NCI-H1930 (cell line): ENCODE data around the gene KCTD14.
"Not testable (repeated sequence)": the region's sequence is repeated elsewhere in the genome, so short reads cannot be mapped to it uniquely, and the experiment has no call there.

Experiments
- DNase-seq, 2 experiments: peaks; one replicate each; lab custom pipeline; 2025; lab: John Stamatoyannopoulos, UW

Gene KCTD14

DNA sequence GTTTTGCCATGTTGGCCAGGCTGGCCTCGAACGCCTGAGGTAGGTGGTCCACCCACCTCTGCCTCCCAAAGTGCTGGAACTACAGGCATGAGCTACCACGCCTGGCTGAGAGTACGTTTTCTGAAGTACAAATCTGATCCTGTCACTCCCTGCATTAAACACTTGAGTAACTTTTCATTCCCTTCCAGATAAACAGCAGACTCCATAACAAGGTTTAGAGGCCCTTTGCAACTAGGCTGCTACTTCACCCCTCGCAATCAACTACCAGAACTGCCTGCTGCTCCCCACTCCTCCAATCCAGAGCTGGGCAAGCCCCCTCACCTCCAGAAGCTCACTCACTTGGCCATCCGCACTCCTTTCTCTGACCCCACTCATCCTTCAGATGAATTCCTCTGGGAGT lies 1.5 kb downstream of the KCTD14 start:
- DNase-seq: no peak

DNA sequence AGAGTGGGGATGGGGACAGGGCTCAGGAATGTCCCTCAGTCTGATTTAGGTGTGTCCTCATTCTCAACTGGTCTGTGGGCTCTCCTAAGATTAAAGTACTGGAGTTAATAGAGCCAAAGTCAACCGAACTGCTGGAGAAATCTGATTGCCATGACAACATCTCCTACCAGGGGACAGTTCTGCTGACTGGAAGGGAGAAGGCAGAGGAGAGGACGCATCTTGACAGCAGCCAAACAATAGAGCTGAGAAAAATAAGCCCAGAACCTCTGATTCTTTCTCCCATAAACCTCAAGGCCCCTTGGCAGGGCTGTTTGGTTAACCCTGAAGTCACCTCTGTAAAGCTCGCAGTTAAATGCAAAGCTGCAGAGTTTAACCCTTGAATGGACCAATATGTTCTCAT lies 2.8 kb downstream of the KCTD14 start:
- DNase-seq: no peak

DNA sequence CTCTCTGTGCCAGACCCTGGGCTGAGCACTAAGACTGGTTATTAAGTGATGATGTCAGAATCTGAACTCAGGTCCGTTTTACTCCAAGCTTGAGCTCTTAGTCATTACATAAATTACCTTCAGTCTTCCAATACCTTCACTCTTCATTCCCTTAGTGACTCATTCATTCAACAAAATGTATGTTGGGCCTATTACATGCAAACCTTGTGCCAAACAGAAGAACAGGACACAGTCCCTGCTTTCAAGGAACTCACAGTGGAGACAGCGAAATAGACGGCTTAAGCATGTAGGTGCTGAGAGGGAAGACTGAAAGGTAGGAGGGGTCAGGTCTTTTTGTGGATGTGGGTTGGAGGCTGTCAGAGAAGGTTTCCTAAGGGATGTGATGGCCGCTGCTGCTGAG lies 3.3 kb downstream of the KCTD14 start:
- DNase-seq: no peak

DNA sequence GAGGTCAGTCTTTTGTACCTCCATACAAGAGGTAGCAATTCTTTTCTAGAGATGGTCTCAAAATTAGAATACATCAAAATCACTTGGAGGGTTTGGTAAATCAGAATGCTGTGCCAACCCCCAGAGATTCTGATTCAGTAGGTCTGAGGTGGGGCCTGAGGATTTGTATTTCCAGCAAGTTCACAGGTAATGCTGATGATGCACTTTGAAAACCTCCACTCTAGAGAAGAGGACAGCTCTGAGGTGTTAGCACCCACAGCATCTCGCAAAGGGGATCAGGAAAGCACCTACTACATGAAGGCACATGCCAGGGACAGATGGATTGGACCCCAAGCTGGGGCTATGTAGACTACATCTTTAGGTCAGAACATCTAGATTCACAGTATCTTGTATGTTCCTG lies 7.2 kb downstream of the KCTD14 start:
- DNase-seq: no peak

DNA sequence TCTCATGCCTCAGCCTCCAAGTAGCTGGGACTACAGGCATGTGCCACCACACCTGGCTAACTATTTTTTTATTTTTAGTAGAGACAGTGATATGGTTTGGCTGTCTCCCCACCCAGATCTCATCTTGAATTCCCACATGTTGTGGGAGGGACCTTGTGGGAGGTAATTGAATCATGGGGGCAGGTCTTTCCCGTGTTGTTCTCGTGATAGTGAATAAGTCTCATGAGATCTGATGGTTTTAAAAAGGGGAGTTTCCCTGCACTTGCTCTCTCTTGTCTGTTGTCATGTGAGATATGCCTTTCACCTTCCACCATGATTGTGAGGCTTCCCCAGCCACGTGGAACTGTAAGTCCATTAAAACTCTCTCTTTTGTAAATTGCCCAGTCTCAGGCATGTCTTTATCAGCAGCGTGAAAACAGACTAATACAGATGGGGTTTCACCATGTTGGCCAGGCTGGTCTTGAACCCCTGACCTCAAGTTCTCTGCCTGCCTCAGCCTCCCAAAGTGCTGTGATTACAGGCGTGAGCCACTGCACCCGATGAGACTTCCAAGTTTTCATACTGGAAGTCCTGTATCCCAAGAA lies 8.0 kb downstream of the KCTD14 start:
- not testable (repeated sequence) for DNase-seq

DNA sequence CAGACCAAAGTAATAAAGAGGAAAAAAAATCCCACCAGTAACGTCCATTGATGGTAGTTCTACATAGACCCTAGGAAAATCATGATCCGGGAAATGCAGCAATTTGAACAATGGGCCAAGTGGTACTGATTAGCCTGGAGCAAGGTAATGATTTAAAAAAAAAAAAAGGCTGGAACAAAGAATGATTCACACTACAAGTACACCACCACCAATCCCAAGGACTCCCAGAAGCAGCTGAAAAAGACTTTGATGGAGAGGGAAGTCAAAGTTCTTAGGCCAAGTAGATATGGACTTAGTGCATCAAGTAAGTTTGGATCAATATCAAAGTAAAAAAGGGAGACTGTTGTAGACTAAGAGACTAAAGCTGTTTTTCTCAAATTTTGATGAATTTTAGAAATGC lies 11.8 kb downstream of the KCTD14 start:
- no peak for DNase-seq

DNA sequence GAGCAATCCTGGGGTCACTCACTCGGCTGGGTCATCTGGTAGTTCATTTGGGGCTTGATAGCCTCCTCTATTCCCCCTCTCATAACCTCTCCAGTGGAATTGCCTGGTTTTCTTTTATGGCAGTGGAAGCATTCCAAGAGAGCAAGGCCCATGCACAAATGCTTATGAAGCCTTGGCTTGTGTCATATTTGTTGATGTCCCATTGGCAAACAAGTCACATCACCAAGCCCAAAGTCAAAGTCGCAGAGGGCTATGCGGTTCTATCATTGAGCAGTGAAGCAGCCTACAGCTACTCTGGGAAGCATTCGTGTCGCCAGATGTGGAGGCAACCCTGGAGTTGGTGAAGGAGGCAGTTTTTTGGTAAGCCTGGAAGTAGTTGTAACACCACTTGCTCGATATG lies 12.3 kb downstream of the KCTD14 start:
- DNase-seq: no peak

DNA sequence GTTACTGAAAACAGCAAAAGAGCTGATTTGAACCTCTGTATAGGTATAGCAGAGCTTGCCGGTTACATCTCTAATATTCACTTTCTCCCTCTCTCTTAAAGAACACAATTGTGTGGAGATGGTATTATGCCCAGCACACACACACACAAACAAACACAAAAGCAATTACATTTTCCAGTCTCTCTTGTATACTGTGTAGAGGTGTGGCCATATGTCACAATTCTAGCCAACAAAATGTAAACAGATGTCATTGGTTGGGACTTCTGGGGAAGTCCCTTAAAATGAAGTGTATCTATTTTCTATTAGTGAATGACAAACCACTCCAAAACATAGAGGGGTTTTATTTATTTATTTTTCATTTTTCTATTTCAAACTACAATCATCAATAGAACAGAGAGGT lies 12.8 kb downstream of the KCTD14 start:
- no peak for DNase-seq

DNA sequence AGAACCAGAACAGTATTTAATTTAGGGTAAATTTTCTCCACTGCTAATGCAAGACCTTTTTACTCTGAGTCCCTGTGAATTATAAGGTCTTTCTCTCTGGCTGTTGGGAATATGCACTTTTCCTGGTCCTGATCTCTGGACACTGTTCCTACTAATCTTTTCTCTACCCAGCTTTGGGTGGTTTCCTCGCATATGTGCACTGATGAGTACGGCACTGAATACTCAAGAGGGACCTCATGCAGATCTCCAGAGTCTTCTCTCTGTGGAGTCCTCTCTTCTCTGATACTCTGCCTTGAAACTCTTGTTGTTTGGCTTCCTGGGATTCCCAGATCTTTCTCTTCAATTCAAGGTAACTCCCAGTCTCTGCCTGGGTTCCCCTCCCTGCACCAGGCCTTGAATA lies 14.0 kb downstream of the KCTD14 start:
- DNase-seq: no peak

DNA sequence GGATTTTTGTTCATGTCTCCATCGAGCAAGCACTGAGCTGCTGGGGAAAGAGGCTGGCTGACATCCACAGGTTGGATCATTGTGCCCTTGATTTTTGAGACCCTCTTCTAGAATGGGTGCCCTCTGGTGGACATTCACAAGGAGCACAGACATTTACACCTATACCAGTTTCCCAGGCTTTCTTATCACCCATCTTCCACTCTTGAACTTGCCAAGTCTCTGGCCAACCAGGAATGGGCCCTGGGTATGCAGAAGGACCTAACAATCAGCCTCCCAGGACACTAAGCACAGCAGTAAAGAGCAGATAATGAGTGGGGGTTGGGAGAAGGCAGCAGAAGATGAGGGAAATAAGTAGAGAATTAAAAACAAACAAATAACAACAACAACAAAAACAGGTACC lies 22.9 kb downstream of the KCTD14 start:
- peak; percentile 43 to 51 for DNase-seq

DNA sequence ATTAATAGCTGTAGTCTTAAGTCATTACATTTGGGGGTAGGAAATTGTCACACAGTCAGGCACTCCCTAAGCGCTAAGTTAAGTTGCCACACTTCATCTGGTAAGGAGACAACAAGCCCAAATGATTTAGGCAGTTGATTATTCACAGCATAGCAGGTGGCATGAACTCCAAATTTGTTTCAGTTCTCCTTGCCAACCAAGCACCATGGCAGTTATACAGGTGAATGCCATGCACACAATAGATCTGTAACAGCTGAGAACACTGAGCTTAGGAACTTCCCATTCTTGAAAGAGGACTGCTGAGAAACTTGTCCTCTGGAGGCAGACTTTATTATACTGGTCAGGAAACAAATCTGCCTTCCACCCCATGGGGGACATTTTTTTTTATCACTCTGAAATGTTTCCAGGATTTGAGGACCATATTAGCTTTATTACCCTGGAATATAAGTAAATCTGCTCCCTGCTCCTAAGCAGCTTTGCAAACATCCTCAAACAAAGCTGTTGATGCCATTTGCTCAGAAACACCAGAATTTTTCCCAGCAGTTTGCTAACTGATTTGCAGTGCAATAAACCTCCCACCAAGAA lies 23.5 kb downstream of the KCTD14 start:
- no peak for DNase-seq

DNA sequence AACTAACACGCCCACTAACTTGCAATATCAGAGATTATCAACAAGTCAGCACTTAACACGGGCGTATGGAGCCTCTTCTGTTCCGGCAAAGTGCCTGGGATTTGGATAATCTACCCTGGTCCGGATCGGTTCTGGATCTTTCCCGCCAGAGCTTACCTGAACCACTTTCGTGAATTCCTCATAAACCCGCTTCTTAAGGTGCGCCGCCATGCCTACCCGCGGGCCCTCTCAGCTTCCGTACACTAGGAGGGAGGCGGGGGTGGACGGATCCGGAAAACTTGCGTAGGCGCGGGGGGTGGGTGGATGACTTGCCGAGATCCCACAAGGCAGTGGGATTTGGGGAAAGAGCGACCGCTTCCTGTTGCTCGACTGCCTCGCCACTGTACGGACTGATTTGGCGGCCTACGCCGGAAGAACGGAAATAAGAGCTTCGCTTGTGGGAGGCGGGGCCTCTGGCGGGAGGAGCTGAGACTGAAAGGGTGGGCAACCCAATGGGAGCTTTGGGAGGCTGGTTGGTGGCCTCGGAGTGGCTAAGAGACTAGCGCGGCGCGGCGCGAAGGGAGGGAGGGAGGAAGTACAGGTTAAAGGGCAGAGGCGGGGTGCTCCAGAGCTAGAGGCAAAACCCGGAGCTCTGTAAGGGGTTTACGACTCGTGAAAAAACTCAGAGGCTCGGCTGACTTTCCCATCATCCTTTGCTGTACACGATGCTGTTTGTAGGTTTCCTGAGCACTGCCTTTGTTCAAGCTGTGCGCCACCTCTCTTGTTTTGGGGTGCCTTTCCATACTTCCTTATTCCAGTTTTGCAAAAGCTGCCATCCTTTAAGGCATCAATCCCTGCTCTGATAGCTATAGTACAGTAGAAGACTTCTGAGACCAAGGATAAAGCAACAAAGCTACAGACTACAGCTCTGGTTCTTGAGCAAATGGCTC lies 28.4 kb downstream of the KCTD14 start, which contains the start of gene INTS4:
Gene INTS4, minus strand, starts transcription at position 235 of the 929 bp plus-strand sequence. Its CDS starts 25 bp downstream, at position 210.
- peak; percentile 99 for DNase-seq

DNA sequence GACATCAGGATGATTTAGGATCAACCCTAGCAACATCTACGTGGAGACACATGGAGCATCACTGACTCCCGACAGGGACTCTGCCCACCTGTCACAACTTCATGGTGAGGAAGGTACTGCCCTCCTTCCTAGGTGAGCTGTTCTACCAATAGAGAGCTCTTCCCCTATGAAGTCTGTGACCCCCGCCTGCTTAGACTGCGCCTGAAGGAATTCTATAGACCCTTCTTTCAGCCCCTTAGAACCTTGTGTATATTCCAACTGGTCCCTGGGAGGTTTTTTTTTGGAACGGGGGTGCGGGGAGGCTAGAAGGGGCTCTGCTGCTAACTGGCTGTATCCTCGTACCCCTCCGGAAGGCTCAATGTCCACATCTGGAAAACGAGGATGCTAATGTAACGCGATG lies 29.2 kb downstream of the KCTD14 start:
- DNase-seq: no peak

DNA sequence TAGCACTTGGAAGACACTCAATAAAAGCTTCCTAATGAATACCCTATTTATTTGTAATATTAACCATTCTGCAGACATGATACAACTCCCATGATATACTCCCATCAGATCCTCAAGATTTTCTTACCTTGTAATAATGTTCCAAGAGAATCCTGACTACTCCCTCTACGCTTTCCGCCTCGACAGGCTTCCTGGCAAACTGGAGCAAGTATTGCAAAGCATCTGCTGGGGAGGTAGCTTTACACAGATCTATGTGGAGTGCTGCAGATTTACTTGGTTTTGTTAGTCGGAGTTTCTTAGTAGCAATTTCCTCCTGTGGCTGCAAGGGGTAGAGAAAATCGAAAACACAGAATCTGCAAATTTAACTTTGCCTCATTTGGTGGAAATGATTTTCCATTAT lies 32.1 kb downstream of the KCTD14 start:
- DNase-seq: no peak

DNA sequence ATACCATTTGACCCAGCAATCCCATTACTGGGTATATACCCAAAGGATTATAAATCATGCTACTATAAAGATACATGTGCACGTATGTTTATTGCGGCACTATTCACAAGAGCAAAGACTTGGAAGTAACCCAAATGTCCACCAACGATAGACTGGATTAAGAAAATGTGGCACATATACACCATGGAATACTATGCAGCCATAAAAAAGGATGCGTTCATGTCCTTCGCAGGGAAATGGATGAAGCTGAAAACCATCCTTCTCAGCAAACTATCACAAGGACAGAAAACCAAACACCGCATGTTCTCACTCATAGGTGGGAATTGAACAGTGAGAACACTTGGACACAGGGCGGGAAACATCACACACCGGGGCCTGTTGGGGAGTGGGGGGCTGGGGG lies 36.6 kb downstream of the KCTD14 start:
- DNase-seq: not testable (repeated sequence)

DNA sequence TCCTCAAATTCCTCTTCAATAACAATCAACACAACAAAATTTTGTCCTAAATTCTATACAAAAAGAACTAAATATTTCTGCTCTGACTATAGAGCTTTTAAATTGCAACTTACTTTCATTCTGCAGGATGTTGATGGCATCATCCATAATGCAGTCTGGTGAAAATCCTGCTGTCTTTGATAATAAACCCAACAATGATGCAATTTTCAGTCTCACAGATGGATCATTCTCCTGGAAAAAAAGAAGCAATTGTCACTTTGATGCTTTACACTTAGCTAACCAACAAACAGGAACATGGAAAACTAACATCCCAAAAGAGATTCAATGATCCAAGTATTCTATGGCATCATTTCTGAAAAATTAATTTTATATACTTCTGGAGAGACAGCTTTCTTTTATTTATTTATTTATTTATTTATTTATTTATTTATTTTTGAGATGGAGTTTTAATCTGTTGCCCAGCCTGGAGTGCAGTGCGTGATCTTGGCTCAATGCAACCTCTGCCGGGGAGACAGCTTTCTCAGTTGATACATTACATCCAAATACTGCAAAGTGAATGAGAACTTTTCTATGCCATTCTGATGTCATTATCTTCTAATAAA lies 41.6 kb downstream of the KCTD14 start:
- no peak for DNase-seq

DNA sequence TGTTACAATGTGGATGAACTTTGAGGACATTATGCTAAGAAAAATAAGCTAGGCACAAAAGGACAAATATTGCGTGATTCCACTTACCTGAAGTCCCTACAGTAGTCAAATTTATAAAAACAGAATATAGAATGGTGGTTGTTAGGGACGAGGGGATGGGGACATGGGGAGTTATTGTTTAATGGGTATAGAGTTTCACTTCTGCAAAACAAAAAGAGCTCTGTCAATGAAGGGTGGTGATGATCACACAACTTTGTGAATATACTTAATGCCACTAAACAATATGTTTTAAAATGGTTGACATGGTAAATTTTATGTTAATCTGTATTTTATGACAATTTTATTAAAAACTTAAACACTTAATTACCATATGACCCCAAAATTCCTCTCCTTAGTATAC lies 54.7 kb downstream of the KCTD14 start:
- no peak for DNase-seq

DNA sequence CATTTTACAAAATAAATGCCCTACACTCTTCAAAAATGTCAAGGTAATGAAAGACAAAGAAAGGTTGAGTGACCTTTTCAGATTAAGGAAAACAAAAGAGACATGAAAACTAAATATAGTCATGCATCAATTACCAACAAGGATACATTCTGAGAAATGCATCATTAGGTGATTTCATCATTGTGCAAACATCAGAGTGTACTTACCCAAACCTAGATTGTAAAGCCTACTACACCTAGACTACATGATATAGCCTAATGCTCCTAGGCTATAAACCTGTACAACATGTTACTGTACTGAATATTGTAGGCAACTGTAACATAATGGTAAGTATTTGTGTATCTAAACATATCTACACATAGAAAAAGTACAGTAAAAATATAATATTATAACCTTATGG lies 55.3 kb downstream of the KCTD14 start:
- no peak for DNase-seq

DNA sequence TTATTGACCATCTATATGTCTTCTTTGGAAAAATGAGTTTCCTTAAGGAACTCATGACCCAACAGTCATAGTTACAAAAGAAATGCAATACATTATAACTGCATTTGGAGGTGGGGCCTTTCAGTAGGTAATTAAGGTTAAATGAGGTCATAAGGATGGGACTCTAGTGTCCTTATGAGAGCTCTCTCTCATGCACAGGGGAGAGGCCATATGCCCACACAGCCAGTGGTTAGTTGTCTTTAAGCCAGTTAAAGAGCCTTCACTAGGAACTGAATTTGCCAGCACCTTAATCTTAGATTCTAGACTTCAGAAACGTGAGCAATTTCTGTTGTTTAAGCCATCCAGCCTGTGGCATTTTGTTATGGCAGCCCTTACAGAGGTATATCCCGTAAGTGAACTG lies 56.0 kb downstream of the KCTD14 start:
- no peak for DNase-seq

DNA sequence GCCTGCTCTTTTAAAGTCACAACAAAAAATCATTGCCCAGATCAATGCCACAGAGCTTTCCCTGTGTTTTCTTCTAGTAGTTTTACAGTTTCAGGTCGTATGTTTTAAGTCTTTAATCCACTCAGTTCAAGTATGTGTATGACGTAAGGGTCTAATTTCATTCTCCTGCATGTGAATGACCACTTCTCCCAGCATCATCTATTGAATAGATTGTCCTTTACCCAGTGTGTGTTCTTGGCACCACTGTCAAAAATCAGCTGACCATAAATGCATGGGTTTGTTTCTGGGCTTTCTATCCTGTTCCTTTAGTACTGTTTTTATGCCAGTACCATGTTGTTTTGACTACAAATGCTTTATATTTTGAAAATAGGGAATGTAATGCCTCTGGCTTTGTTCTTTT lies 56.7 kb downstream of the KCTD14 start:
- no peak for DNase-seq
